Fibroblast of skin of right biceps (primary cell): ENCODE measurements around the gene NOL6.
"Not testable (repeated sequence)": the region's sequence is repeated elsewhere in the genome, so short reads cannot be mapped to it uniquely, and the experiment has no call there.

ENCODE experiments used
- DNase-seq: peaks from one replicate; pipeline ENCODE4 v3.0.0-alpha.2; 2013

The NOL6 gene

GRCh38 chr9:33431420-33431819 lies 42.3 kb downstream of the NOL6 start:
- DNase-seq = no peak

- peak; percentile 16 for DNase-seq
Measured at GRCh38 chr9:33430942-33431341, 42.8 kb downstream of the NOL6 start.

- peak; percentile 17 for DNase-seq
Measured at GRCh38 chr9:33429256-33429985, 44.3 kb downstream of the NOL6 start.

- no peak for DNase-seq
Measured at GRCh38 chr9:33426843-33427293, 46.9 kb downstream of the NOL6 start.

GRCh38 chr9:33425128-33425533 lies 48.6 kb downstream of the NOL6 start:
- DNase-seq = no peak

GRCh38 chr9:33424492-33424891 lies 49.2 kb downstream of the NOL6 start:
- not testable (repeated sequence) for DNase-seq

- DNase-seq = not testable (repeated sequence)
Measured at GRCh38 chr9:33424043-33424442, 49.7 kb downstream of the NOL6 start.

- no peak for DNase-seq
Measured at GRCh38 chr9:33419708-33420303, 53.9 kb downstream of the NOL6 start.

- no peak for DNase-seq
Measured at GRCh38 chr9:33418090-33418489, 55.6 kb downstream of the NOL6 start.

GRCh38 chr9:33416996-33417395 lies 56.7 kb downstream of the NOL6 start:
- no peak for DNase-seq

- DNase-seq = peak; percentile 14
Measured at GRCh38 chr9:33415501-33416038, 58.2 kb downstream of the NOL6 start.

- DNase-seq = no peak
Measured at GRCh38 chr9:33414889-33415500, 58.7 kb downstream of the NOL6 start.

GRCh38 chr9:33414268-33414667 lies 59.5 kb downstream of the NOL6 start:
- no peak for DNase-seq
